Astrocyte of the cerebellum (primary cell): ENCODE results near the gene RRM2.

Source experiments
- DNase-seq: peaks from one replicate; pipeline ENCODE4 v3.0.0-alpha.2; 2011; ENCODE audit warnings: low read depth
- H3K4me3 ChIP-seq: 2 replicates; pipeline ENCODE4 v1.5.1; 2011; ENCODE audit warnings: mild to moderate bottlenecking, low read depth, low read length, moderate library complexity
- in situ Hi-C: cut with HindIII; loops from 2 replicates; pipeline ENCODE4 v1.10.0; 2017; ENCODE audit warnings: low sequenced_read_pairs
- TF ChIP-seq, protein P1 (sequence below): IDR thresholded peaks from 2 replicates; pipeline ENCODE4 v1.5.1; 2012; ENCODE audit warnings: low read length, low read depth, moderate library complexity, mild to moderate bottlenecking; ENCODE audit errors: missing control alignments

The RRM2 gene

DNA sequence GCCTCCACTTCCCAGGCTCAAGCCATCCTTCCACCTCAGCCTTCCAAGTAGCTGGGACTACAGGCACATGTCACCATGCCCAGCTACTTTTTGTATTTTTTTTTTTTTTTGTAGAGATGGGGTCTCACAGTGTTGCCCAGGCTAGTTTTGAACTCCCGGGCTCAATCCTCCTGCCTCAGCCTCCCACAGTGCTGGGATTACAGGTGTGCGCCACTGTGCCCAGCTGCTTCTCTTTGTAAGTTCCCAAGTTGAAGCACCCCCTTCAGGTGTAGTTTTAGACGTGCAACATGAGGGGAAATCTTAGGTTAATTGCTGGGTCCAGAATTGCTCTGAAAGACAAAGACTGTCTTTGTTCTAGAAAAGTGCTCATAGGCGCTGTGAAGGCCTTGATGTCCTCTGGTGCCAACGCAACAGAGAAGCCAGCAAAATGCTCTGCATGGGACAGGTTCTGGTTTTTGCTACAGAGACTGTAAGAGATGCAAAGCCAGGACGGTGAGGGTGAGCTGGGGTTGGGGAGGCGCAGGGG is 46.6 kb downstream of the RRM2 start:
- no peak overlapping the region for H3K4me3 ChIP-seq
- in situ Hi-C loops = no loop called here
- TF ChIP-seq, protein P1, sequence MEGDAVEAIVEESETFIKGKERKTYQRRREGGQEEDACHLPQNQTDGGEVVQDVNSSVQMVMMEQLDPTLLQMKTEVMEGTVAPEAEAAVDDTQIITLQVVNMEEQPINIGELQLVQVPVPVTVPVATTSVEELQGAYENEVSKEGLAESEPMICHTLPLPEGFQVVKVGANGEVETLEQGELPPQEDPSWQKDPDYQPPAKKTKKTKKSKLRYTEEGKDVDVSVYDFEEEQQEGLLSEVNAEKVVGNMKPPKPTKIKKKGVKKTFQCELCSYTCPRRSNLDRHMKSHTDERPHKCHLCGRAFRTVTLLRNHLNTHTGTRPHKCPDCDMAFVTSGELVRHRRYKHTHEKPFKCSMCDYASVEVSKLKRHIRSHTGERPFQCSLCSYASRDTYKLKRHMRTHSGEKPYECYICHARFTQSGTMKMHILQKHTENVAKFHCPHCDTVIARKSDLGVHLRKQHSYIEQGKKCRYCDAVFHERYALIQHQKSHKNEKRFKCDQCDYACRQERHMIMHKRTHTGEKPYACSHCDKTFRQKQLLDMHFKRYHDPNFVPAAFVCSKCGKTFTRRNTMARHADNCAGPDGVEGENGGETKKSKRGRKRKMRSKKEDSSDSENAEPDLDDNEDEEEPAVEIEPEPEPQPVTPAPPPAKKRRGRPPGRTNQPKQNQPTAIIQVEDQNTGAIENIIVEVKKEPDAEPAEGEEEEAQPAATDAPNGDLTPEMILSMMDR = peak; percentile 21
- no peak for DNase-seq

DNA sequence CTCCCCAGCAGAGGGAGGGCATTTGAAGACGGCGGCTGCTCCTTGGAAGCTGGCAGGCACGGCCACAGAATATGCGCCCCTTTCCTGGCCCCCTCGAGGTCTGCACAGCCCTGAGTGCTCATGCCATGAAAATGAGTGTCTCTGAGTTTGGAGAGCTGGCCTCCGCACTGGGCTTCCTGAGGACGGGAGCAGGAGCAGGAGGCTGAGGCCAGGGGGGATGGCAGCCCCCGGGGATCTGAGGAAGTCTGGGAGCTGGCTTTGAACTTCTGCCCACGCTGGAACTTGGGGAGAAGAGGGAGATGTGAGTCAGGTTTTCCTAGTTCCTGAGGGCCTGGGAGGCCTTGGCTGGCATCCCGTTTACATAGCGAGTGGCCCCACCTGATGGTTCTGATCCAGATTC is 47.0 kb downstream of the RRM2 start:
- in situ Hi-C loops = no loop called here
- TF ChIP-seq, protein P1 = no peak
- H3K4me3 ChIP-seq = no peak overlapping the region
- DNase-seq = no peak

DNA sequence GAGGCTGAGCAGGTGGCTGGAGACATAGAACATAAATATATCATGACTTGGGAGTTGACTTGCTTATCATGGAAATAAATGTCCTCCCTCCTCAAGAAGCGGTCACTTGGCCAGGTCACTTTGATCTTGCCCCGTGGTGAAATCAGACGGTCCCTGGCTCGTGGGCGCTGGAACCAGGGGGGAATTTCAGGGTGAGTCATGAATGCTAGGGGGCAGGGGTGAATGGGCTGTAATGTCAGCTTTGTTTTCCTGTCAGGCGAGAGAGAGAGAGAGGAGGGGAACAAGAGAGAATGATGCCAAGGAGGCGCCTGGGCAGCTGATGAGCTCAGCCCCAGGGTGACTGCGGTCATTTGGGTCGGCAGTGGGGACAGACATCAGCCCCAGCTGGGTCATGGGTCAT is 47.7 kb downstream of the RRM2 start:
- TF ChIP-seq, protein P1 = no peak
- no peak for DNase-seq
- in situ Hi-C loops = no loop called here
- H3K4me3 ChIP-seq = no peak overlapping the region

DNA sequence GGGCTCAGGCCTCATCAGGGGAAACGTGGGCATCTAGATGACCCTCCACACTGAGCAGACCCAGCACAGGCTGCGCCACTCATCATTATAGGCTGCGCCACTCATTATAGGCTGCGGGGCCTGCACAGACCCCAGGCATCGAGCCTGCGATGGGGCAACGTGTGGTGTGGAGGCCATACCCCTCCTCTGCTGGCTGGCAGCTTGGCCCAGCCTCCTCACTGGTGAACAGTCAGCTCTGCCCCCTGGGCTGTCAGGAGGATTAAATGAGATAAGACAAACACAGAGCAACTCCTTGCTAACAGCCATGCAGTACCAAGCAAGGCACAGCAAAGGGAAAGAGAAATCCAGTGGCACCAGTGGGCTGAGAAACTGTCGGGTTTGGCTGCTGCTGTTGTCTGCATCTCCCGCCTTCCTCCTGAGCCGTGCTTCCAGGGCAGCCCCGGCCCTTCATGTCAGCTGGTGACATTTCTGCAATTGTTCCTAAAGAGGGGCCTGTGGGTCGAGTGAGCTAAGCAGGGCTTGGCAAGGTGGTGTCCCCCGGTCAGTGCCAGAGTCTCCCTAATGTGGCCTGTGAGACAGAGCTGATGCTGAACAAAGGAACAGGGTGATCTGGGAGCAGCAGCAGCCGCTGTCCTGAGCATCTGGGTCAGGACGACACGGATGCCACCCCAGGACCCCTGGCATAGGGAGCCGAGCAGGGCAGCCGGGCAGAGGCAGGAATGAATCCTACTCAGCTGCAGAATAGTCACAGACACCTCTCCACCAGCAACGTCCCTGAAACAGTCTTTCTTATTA is 48.7 kb downstream of the RRM2 start:
- TF ChIP-seq, protein P1 = no peak
- in situ Hi-C loops = no loop called here
- no peak overlapping the region for H3K4me3 ChIP-seq

GRCh38 chr2:10172033-10172871 is 49.7 kb downstream of the RRM2 start:
- no peak overlapping the region for H3K4me3 ChIP-seq
- no peak for DNase-seq
- in situ Hi-C loops = no loop called here
- TF ChIP-seq, protein P1 = no peak

More for the DNA sequence above, 48.7 kb downstream of the RRM2 start:
- no peak for DNase-seq

GRCh38 chr2:10173258-10174005 is 50.9 kb downstream of the RRM2 start:
- TF ChIP-seq, protein P1 = no peak
- in situ Hi-C loops = no loop called here
- DNase-seq = no peak
- no peak overlapping the region for H3K4me3 ChIP-seq
